Fibroblast of skin of right quadriceps (primary cell): Measurements from ENCODE around the gene ADAT3.

ENCODE experiments used
- DNase-seq: peaks from one replicate; pipeline ENCODE4 v3.0.0-alpha.2; 2013

Gene ADAT3

DNA sequence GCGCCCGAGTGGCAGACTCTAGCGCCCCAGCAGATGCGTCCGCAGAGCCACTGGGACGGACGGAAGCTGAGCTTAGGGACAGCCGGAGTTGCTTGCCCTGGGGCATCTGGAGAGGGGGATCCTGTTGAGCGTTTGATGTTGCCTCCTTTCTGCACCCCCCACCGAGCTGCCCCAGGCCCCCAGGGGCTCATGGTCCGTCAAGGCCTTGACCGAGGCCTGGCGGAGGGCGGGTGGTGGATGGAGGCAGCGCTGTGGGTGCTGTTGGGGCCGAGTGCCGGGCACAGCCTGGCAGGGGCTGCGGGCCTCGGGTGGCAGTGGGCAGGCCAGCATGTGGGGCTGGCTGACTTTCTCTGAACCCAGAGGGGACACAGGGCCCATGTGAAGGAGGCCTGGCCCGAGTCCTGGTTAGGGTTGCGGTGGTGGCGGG, 38.5 kb downstream of the ADAT3 start:
- no peak for DNase-seq

DNA sequence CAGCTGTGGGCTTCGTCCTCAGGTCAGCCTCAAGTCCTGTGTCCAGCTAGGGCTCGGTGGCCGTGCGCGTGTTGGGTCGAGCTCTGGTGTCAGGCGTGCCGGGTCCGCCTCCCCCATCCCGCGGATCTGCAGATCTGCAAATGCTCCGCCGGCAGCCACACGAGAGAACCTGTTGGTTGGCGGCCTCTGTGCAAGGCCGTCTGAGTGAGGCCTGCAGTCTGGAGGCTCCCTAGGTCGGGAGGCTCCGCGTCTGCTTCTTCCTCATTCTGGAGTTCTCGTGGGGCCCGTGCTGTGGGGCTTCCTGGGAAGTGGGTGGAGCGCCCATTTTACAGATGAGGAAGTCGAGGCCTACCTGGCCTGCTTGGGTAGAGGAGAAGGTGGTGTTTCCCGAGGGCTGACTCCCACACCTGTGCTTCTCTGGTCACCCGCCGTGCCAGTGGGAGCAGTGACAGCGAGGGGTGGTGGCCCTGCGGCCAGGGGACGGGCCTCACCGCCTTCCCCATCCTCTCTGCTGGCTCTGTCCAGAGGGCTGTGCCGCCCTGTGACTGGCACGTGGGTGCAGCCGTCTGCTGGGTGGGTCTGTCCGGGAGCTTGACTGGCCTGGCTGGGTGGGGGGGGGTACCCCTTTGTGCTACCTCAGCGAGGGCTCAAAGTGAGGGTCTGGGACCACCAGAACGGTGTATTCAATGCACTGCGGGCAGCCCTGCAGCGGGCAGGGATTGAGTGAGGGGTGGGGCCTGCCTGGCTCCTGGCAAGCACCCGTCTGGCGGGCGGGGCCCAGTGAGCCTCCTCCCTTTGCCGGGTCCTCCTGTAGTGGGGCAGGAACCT, 39.1 kb downstream of the ADAT3 start:
- DNase-seq, result no peak

DNA sequence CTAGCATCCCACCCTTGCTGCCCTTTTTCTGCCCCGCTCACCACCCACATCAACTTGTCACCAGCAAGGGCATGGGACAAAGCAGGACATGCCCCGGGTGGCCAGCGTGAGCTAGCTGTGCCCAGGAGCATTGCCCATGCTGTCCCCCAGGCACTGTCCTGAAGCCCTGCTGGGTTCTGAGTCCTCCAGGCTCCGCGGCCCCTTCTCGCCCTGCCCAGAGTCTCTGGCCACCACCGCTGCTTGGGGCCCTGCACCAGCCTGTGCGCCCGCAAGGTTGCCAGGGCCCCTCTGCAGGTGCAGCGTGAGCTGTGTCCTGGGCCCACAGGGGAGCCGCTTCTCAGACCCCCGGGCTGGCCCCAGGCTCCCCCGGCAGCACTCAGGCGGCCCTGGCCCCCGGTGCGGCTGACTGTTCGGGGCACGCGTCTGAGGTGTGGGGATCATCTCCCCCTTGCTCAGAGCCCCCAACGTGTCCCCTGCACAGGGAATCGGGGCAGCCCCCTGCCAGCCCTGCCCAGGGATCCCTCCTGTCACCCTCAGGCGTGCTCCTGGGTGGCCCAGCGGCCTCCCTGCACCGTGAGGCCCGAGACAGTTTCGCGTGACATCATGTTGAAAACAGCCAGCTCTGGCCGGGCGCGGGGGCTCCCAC, 39.8 kb downstream of the ADAT3 start:
- DNase-seq, result no peak

DNA sequence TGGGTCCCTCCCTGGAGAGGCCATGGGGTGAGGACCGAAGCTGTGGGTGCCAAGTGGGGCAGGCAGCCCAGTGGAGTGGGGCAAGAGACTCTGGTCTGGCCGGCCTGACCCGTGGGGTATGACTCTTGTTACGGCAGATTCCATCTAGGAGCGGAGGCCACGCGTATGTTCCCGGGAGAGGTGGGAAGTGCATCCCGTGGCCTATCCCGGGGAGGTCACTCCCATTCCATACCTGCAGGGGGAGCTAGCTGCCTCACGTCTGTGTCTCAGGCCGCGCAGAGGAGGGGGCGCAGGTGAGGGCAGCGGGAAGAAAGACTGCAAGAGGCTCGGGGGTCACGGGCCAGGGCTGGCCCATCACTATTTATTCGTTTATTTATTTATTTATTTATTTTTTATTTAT, 40.7 kb downstream of the ADAT3 start:
- DNase-seq, result peak; percentile 24

DNA sequence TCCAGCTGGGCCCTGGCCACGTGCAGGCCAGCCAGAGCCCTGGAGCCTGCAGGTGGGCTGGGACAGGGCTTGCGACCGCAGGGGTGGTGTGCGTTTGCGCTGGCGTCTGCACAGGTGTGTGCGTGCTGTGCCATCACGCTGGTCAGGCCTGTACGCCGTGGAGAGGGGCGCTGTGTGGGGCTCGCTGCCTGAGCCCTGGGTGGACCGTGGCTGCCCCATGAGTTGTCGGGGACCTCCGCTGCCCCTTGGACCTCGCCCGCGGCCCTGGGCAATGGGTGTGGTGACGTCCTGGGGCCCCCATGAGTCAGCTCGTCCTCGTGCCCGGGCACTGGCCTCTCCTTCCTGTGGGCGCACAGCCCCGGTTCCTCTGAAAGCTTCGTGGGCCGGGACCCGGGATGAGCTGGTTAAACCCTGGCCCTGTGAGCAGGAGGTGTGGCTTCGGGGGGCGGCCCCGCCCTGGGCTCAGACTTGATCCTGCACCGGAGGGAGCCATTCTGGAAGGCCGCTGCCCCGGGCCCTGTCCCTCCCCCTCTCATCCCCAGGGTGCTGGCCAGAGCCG, 42.5 kb downstream of the ADAT3 start:
- no peak for DNase-seq

DNA sequence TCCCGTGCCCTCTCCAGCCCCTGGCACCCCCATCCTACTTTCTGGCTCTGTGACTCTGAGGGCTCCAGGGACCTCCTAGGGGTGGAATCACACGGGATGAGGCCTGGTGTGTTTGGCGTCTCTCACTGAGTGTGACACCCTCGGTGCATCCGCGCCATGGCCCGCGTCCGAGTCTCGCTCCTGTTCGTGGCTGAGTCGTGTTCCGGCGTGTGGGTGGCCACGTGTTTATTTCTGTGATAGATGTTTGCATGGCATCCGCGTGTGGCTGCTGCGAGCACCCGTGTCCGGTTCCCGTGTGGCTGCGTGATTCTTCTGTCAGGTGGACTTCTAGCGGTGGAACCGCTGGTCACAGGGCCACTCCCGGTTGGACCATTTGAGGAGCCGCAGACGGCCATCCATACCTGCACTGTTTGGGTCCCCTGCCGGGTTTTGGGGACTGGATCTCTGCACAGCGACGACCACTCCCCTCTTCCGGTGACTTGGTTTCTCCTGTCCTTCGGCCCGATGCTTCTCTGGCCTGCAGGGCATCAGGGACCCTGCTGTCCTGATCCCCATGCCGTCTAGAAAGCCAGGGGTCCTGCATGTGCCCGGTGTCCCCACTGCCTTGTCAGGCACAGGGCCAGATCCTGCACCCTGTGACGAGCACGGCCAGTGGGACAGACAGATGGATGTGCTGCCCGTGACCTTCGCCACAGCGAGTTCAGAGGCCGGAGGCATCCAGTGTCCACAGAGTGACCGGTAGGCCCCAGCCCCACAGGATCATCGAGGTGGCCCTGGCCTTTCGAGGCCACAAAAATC, 44.3 kb downstream of the ADAT3 start:
- DNase-seq, result no peak

DNA sequence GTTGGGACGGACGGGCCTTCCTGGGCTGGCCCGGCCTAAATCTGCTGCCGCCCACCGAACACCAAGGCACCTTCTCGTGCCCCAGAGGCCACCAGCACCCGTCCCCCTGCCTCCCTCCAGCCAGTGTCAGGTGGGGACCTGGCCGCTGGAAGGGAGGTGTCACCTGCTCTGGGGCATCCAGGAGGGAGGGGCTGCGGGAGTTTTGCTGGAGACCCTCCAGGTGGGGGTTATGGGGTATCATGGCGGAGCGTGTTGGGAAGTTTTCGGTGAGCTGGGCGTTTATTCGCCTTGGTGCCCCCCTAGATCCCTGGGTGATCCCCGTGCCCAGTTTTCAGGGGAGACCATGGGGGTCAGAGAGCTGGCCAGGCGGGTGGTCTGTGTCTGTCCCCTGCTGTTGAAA, 45.4 kb downstream of the ADAT3 start:
- DNase-seq, result no peak

DNA sequence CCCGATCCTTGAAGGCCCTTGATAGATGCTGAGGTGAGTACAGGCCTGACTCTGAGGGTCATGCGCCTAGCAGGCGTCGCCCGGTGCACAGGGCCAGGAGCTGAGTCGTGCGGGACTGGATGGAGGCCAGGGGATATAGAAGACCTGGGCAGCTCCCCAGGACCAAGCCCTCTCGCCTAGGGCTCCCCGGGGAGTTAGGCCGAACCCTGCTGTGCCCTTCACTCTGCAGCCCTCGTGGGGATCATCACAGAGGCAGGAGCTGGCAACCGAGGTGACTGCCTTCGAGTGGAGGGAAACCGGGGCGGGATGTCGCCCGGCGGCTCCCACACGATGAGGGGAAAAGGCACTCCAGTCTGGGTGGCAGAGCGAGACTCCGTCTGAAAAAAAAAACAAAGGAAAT, 47.4 kb downstream of the ADAT3 start:
- no peak for DNase-seq

DNA sequence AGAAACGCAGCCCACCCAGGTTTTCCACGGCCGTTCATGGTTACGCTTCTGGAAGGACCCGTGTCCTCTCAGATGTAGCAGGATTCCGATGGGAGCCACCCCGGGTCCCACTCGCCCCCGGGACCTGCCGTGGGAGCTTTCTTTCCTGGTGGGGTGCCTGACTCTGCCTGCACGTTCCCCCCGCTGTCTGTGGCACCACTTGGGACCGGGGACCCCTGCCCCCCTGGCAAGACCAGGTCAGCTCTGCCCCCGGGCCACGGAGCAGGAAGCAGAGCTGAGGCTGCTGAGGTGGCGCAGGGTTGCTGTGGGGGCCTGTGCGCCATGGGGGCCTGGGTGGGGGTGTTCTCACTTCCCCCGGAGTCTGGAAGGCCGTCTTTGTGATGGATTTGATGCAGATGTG, 47.8 kb downstream of the ADAT3 start:
- no peak for DNase-seq

DNA sequence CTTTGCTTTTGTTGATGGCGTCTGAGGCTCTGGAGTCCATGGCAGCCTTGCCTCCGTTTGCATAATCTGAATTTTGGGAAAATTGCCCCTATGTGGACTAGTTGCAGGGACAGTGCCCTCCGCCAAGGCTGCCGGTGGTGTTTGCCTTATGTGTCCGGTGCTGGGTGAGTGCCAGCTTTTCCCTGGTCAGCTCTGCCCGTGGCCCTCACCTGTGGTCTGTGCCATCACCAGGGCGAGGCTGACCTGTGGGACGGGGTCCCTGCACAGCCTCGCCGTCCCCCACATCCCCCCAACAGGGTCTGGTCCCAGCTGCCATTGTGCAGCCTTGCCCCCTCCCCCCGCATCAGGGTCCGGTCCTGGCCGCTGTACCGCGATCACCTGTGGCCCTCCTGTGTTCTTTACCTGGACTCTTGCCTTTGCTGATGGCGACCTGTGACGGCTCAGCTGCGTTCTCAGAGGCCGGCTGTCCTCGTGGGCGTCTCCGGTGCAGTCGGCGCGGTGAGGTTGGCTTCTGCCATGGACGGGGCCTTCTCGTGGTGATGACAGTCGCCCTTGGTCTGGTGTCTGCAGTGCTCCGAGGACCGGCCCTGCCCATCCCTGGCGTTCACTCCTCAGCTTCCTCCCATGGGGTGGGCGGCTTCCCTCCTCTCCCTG, 48.4 kb downstream of the ADAT3 start:
- DNase-seq, result no peak

DNA sequence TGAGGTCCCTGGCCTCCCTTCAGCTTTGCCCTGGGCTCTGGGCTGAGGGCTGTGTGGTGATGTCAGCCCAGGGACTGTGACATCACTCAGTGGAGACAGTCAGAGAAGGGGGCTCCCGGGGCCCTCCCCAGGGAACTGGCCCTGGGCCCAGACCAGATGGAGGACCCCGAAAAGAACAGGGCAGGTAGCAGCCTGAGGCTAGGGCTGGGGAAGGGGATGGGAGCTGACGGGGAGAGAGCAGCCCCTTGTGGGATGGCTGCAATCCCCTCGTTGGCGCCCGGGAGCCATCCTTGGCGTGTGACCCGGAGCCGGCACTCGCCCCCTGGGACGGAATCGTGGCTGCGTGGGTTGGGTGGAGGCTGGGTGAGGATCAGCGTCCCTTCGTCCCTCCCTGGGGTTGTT, 49.3 kb downstream of the ADAT3 start:
- no peak for DNase-seq

DNA sequence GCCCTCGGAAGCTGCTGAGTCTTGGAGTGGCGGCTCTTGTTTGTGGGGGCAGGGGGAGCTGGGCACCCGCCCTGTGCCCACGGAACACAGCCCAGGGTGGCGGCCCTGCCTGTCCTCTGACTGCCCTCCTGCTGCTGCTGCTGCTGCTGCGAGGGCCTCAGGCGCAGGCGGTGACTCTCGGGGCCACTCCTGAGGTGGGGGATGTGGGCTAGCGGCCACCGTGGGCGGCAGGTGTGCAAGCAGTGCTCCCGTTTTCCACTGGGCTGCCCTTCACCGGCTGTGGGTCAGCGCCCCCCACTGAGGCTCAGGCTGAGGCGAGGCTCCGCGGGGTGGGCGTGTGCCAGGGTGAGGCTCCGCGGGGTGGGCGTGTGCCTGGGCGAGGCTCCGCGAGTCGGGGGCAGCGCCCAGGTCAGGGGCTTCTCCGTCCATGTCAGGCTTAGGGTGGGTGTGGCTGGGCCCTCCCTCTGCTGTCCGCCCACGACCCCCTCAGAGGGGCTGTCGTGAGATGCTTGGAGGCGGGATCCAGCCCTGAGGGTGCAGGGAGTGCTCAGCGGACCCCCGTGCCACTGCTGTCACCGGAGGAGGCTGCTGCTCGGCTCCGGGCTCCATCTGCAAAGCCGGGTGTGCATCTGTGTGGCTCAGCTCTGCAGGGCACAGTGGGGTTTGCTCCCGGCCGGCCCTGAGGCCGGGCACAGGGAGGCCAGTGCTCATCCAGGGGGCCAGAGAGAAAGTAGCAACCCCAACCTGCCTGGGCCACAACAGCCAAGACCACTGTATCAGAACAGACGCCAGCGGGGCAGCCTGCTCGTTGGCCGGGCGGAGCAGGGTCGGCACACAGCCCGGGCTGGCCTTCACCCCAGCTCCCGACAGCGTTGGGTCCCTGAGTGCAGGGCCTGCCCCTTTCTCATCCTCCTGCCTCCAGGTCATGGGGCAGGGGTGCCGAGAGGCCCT, 50.2 kb downstream of the ADAT3 start:
- DNase-seq, result no peak

DNA sequence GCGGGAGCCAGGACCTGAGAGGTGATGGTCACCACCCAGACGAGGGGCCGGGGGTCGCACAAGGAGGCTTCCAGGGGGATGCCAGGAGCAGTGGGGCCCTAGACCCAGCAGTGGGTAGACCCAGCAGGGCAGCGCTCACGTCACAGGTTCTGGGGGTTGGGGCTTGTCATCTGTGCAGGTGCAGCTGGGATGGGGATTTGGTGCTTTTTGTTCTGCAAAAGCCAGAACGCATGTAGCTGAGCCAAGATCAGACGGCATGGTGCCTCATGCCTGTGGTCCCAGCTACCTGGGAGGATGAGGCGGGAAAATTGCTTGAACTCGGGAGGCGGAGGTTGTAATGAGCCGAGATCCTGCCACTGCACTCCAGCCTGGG, 50.9 kb downstream of the ADAT3 start:
- no peak for DNase-seq

DNA sequence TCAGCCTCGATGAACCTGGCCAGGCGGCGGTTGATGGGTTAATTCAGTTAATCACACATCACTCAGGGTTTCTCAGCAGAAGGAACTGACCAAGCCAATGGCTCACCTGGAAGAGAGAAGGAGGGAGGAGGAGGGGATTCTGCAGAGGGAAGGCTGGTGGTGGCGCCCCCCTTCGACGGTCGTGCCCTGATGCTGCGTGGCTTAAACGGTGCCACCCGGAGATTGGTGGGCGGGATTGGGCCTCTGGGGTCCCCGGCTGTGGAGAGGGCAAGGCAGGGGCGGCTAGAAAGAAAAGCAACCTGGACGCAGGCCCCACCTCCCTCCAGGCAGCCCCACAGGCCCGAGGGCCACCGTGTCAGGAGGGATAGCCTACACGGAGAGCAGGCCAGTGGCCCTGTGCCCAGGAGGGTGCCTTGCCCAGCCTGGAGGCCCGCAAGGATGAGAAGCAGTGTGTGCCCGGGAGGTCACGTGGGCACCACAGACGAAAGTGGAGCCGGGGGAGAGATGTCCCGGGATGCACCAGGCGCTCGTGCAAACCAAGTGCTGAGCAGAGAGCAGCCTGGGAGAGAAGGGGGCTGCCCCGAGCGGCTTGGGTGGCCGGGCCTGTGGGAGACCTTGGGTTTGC, 51.8 kb downstream of the ADAT3 start:
- no peak for DNase-seq

DNA sequence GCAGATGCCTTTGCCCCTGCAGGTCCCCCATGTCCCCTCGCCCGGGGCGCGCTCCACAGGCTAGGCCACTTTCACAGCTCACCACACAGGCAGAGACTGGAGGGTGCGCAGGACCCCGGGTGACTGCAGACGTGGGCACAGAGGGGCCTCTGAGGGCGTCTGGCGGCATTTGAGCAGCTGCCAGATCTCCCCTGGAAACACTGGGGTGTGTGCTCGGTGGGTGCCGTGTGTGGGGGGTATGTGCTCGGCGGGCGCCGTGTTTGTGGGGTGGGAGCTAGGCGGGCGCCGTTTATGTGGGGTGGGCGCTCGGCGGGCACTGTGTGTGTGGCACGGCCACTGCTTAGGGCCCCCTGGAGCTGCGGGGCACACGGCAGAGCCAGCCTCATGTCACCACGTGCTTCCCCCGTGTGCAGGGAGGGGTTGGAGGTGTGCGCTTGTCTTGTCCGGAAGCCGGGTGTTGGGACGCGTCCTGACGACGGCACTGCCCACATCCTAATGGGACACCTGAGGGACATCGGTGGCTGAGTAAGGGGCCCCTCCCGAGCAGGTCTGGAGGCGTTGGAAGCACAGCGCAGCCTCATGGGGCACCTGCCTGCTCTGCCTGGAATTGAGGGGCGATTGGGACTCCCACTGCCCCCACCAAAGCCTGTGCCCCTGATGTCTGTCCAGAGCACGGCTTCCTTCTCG, 52.5 kb downstream of the ADAT3 start:
- no peak for DNase-seq

DNA sequence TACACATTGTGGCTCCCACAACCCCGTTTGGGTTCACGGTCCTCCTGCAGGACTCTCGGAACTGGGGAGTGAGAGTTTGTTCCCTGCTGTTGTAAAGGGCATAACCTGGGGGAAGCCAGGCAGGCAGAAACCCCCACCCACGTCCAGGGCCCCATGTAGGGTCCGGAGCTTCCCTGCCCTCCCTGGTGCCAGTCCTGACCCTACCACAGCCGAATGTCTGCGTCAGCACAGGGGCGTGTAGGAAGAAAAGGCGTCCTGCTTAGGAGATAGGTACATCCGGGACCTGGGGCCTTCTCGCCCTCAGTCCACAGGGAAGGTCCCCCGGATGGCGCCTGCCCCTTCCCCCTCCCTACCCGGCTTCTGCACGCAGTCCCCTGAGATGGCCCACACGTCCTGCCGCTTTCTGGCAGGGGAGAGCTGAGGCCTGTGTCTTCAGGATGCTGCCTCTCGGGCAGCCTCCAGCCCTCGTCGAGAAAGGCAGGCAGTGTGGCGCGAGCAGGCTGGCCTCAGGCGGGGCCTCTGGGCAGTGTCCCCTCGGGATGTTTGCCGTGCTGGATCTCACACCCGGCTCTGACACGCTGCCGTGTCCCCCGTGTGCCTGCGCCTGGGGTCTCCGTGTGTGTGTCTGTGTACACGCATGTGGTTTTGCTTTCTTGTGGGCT, 54.9 kb downstream of the ADAT3 start:
- no peak for DNase-seq

DNA sequence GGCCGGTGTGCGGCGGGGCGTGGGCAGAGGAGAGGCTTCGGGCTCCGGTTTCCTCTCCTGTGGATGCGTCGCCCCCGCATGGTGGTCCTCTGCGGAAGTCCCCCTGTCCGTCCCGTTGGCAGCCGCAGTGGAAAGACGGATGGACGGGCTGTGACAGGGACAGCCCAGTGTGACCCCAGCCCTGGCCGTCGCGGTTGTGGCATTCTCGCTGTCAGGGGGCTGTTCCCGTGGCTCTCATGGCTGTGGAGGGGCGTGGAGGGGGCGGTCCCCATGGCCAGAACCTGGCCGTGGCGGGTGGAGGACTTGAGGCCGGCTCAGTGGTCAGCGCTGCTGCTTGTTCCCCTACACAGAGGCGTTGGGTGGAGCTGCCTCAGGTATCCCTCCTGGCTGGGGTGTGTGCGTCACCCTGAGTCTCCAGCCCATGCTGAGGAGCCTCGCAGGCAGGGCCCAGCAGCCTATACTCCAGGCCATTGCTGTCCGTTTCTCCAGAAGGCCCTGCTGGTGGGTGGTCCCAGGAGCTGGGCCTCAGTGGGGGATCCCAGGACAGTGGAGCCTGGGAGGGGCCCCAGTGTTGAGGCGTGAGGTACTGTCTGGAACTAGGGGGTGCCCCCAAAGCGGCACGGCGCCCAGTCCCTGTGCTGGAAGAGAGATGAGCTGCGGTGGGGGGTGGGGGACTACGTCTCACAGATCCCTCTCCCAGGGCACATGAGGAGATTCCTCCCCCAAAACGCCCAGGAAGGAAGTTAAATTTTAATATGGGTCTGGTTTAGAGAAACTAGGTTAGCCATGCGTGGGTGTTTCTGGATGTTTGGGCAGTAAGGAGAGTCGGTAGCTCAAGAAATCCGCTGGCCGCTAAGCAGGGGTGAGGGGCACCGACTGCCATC, 56.0 kb downstream of the ADAT3 start:
- DNase-seq, result no peak

DNA sequence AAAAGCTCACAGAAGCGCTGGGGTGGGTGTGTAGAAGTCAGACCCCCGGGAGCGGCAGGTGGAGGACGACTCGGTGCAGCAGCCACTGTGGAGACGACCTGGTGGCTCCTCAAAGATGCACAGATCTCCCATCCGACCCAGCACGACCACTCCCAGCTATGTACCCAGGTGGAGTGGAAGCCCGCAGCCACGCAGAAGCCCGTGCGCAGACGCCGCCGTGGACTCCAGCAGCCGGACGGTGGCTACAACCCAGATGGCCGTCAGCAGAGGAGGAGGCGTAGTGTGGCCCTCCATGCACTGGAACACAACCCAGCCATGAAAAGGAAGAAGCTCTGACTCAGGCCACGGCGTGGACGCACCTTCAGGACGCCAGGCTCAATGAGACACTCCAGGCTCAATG, 57.5 kb downstream of the ADAT3 start:
- DNase-seq, result no peak
